ENCODE results near the gene TRIM66.

TRIM66 gene

GRCh38 chr11:8567602-8568198, 114.8 kb downstream of the TRIM66 start:
- no peak overlapping the region for H3K4me3 ChIP-seq (ENCODE audit: low read length)
- DNase-seq (ENCODE audit: low read depth): peak; percentile 70
- TF ChIP-seq CTCF (IDR thresholded peaks at IDR 0.05; ENCODE audit: insufficient read depth, low read depth, low read length, missing control alignments): no peak

- peak; percentile 45 for TF ChIP-seq CTCF (IDR thresholded peaks at IDR 0.05; ENCODE audit: insufficient read depth, low read depth, low read length, missing control alignments)
- H3K4me3 ChIP-seq (ENCODE audit: low read length): no peak overlapping the region
- DNase-seq (ENCODE audit: low read depth): peak; percentile 69
These were observed 115.8 kb downstream of the TRIM66 start for GRCh38 chr11:8566613-8567210.

- no peak for DNase-seq (ENCODE audit: low read depth)
- TF ChIP-seq CTCF (IDR thresholded peaks at IDR 0.05; ENCODE audit: insufficient read depth, low read depth, low read length, missing control alignments): no peak
- no peak overlapping the region for H3K4me3 ChIP-seq (ENCODE audit: low read length)
These were observed 117.9 kb downstream of the TRIM66 start for GRCh38 chr11:8564526-8564925.

All from epithelial cell of esophagus (primary cell).